ENCODE results near the gene DNAJC11.
A peak's percentile ranks its signal among the peaks of the same experiment; 100 is the strongest.
"Not testable (repeated sequence)": the region's sequence is repeated elsewhere in the genome, so short reads cannot be mapped to it uniquely, and the experiment has no call there.

The DNAJC11 gene

DNA sequence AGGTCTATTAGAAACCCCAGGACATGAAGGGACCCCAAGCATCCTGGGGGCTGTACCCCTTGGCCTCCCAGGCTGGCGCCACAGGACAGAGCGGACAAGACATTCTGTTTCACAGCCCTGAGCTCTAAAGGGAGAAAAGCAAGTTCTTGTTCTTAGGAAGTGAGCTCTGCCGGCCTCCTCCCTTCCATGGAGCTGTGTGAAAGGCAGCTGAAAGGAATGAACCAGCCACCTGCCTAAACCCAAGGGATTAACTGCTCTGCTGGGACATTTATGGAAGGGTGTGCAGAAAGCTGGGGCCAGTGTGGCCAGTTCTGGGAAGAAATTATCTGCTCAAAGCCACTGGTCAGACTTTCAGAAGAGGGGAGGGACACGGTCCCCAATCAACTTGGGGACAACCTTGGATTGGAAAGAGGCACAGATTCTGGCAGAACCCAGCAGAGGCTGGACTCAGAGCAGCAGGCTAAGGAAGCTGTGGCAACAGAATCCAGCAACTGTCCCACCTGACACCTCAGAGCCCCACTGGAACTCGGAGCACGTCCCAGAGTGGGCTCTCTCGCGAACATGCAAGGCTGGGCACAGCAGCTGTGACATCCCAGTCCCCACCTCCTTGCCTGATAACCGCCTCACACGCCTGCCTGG lies 101.1 kb downstream of the DNAJC11 start:
- H3K9ac ChIP-seq (ENCODE audit: low read depth in 1 of 2, low read length in 2 of 2), result peak overlapping the region; percentile 80 to 91
- peak overlapping the region; percentile 95 to 98 for H3K27ac ChIP-seq (ENCODE audit: low read depth in 2 of 2, low read length in 2 of 2)
- no peaks in the 10 kb centered on the region for H3K27me3 ChIP-seq (ENCODE audit: control insufficient read depth in 2 of 2, insufficient read depth in 2 of 2, low read length in 2 of 2)
- H3K9me3 ChIP-seq (ENCODE audit: control insufficient read depth in 2 of 2, low read length in 2 of 2), result no peaks in the 10 kb centered on the region
- H3K36me3 ChIP-seq (ENCODE audit: control insufficient read depth in 2 of 2, insufficient read depth in 2 of 2, low read length in 2 of 2), result peaks cover 18 to 28% of the 10 kb centered on the region in 2 donors
- H3K4me3 ChIP-seq (ENCODE audit: low read length in 2 of 2), result peak overlapping the region; percentile 81 to 89
- H3K4me1 ChIP-seq (ENCODE audit: control insufficient read depth in 2 of 2, insufficient read depth in 2 of 2, low read length in 2 of 2), result peaks cover 30 to 34% of the 10 kb centered on the region in 2 donors

- not testable (repeated sequence) for H3K27ac ChIP-seq (ENCODE audit: low read depth in 2 of 2, low read length in 2 of 2); H3K27me3 ChIP-seq (ENCODE audit: control insufficient read depth in 2 of 2, insufficient read depth in 2 of 2, low read length in 2 of 2); H3K9me3 ChIP-seq (ENCODE audit: control insufficient read depth in 2 of 2, low read length in 2 of 2)
- Histone ChIP-seq H3K4me1 (ENCODE audit: control insufficient read depth in 2 of 2, insufficient read depth in 2 of 2, low read length in 2 of 2) (peaks cover 30 to 34% of the 10 kb centered on the region in 2 donors), H3K9ac (ENCODE audit: low read depth in 1 of 2, low read length in 2 of 2) (peak overlapping the region in 1 of 2 donors; percentile 91), H3K36me3 (ENCODE audit: control insufficient read depth in 2 of 2, insufficient read depth in 2 of 2, low read length in 2 of 2) (peaks cover 24 to 33% of the 10 kb centered on the region in 2 donors), H3K4me3 (ENCODE audit: low read length in 2 of 2) (peak overlapping the region; percentile 81 to 89)
Measured at GRCh38 chr1:6599991-6600390, 101.6 kb downstream of the DNAJC11 start.

DNA sequence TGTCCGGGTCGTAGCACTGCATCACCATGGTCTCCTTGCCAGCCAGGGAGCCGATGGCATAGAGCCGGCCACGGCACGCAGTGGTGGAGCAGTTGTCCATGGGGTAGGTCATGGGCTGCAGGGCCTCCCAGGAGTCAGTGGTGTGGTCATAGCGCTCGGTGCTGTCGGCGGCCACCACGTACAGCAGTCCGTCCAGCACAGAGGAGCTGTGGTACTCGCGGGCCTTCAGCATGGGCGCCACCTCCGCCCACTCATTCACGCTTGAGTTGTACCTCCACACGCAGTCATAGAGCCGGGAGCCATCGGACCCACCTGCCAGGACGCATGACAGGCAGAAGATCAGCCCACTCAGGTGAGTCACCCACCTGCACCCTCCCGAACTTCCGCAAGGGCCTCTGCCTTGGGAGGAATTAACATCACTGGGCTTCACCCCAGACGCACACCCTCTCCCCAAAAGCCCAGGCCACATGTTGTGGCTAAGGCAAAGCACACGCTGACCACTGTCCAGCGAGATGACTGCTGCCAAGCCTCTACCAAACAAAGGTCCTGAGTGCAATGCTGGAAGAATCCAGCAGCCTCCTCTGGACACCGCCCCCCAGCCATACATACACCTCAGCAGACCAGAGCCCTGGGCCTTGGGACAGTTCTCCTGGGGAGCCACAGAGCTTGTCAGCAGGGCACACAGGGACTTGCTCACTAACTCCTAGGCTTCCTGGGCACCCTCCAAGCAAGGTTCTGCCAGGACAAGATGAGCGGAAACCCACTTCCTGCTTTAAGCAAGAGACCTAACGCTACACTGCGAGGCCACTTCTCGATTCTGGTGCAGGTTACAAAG lies 102.3 kb downstream of the DNAJC11 start:
- H3K27ac ChIP-seq (ENCODE audit: low read depth in 2 of 2, low read length in 2 of 2), result peak overlapping the region in 1 of 2 donors; percentile 52
- H3K4me1 ChIP-seq (ENCODE audit: control insufficient read depth in 2 of 2, insufficient read depth in 2 of 2, low read length in 2 of 2), result peaks cover 29 to 34% of the 10 kb centered on the region in 2 donors
- H3K4me3 ChIP-seq (ENCODE audit: low read length in 2 of 2), result peak overlapping the region; percentile 38 to 58
- no peaks in the 10 kb centered on the region for H3K27me3 ChIP-seq (ENCODE audit: control insufficient read depth in 2 of 2, insufficient read depth in 2 of 2, low read length in 2 of 2)
- peaks cover 28 to 35% of the 10 kb centered on the region in 2 donors for H3K36me3 ChIP-seq (ENCODE audit: control insufficient read depth in 2 of 2, insufficient read depth in 2 of 2, low read length in 2 of 2)
- peak overlapping the region in 1 of 2 donors; percentile 34 for H3K9ac ChIP-seq (ENCODE audit: low read depth in 1 of 2, low read length in 2 of 2)
- H3K9me3 ChIP-seq (ENCODE audit: control insufficient read depth in 2 of 2, low read length in 2 of 2), result no peaks in the 10 kb centered on the region

DNA sequence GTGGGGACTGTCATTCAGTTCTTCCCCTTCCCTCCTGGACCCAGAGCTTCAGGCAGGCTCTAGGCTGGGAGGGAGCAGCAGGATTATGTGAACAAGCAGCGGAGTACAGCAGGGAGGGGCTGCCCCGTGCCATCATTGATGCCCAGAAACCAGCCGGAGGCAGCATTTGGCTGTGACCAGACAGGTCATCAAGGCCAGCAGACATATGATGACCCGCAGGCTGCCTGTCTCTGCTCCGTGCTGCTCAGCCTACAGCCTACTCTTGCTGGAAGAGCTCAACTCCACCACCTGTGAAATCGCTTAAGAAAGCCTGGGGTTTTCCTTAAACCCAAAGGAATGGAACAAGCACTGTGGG lies 103.9 kb downstream of the DNAJC11 start:
- Histone ChIP-seq H3K9me3 (ENCODE audit: control insufficient read depth in 2 of 2, low read length in 2 of 2) (no peaks in the 10 kb centered on the region), H3K27me3 (ENCODE audit: control insufficient read depth in 2 of 2, insufficient read depth in 2 of 2, low read length in 2 of 2) (no peaks in the 10 kb centered on the region), H3K9ac (ENCODE audit: low read depth in 1 of 2, low read length in 2 of 2) (no peak overlapping the region), H3K36me3 (ENCODE audit: control insufficient read depth in 2 of 2, insufficient read depth in 2 of 2, low read length in 2 of 2) (peaks cover 43 to 50% of the 10 kb centered on the region in 2 donors), H3K4me1 (ENCODE audit: control insufficient read depth in 2 of 2, insufficient read depth in 2 of 2, low read length in 2 of 2) (peaks cover 23% of the 10 kb centered on the region in 2 donors), H3K27ac (ENCODE audit: low read depth in 2 of 2, low read length in 2 of 2) (no peak overlapping the region), H3K4me3 (ENCODE audit: low read length in 2 of 2) (no peak overlapping the region)

DNA sequence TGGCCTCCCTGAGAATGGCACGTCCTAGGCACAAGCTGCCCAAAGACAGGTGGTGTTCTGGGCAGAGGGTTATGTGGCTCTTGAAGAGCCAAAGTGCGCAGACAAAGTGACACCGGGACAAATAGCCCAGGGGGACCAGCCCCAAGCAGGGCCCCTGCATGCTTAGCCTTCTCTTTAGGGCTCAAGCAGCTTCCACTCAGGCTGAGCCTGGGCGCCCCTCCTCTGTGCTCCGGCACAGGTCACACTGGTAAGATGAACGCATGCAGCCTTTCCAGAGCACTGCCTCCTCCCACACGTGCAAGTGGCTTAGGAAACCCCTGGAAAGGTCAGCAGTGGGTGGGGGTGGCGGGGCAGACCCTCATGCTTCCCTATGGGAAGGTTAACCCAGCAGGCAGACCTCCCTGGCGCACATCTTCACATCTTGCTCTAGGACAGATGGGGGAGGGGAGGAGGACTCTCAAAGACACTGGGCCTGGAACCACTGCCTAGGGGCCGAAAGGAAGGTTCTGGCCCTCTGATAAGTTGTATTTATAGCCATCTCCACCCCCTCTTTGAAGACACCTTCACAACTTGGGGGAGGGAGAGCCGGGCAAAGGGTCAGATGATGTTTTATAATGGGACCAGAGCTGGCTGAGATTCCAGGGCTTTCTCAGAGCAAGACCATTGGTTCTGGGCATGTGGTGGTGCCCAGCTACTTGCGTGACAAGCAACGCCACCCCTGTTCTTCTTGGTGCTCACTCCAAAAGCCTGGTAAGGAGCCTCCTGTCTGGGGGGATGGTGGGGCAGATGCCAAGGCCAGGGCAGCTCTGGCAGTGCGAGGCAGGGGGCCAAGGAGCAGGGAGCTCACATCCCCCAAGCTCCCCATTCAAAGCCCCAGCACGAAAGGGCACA lies 104.5 kb downstream of the DNAJC11 start:
- no peak overlapping the region for H3K27ac ChIP-seq (ENCODE audit: low read depth in 2 of 2, low read length in 2 of 2)
- H3K9ac ChIP-seq (ENCODE audit: low read depth in 1 of 2, low read length in 2 of 2), result no peak overlapping the region
- no peaks in the 10 kb centered on the region for H3K27me3 ChIP-seq (ENCODE audit: control insufficient read depth in 2 of 2, insufficient read depth in 2 of 2, low read length in 2 of 2)
- no peak overlapping the region for H3K4me3 ChIP-seq (ENCODE audit: low read length in 2 of 2)
- H3K9me3 ChIP-seq (ENCODE audit: control insufficient read depth in 2 of 2, low read length in 2 of 2), result no peaks in the 10 kb centered on the region
- H3K36me3 ChIP-seq (ENCODE audit: control insufficient read depth in 2 of 2, insufficient read depth in 2 of 2, low read length in 2 of 2), result peaks cover 49 to 56% of the 10 kb centered on the region in 2 donors
- peaks cover 21 to 23% of the 10 kb centered on the region in 2 donors for H3K4me1 ChIP-seq (ENCODE audit: control insufficient read depth in 2 of 2, insufficient read depth in 2 of 2, low read length in 2 of 2)

GRCh38 chr1:6596351-6596750 lies 105.3 kb downstream of the DNAJC11 start:
- Histone ChIP-seq H3K27me3 (ENCODE audit: control insufficient read depth in 2 of 2, insufficient read depth in 2 of 2, low read length in 2 of 2) (no peaks in the 10 kb centered on the region), H3K4me3 (ENCODE audit: low read length in 2 of 2) (no peak overlapping the region), H3K9me3 (ENCODE audit: control insufficient read depth in 2 of 2, low read length in 2 of 2) (no peaks in the 10 kb centered on the region), H3K4me1 (ENCODE audit: control insufficient read depth in 2 of 2, insufficient read depth in 2 of 2, low read length in 2 of 2) (peaks cover 17 to 18% of the 10 kb centered on the region in 2 donors), H3K36me3 (ENCODE audit: control insufficient read depth in 2 of 2, insufficient read depth in 2 of 2, low read length in 2 of 2) (peaks cover 52 to 60% of the 10 kb centered on the region in 2 donors), H3K9ac (ENCODE audit: low read depth in 1 of 2, low read length in 2 of 2) (no peak overlapping the region), H3K27ac (ENCODE audit: low read depth in 2 of 2, low read length in 2 of 2) (no peak overlapping the region)

DNA sequence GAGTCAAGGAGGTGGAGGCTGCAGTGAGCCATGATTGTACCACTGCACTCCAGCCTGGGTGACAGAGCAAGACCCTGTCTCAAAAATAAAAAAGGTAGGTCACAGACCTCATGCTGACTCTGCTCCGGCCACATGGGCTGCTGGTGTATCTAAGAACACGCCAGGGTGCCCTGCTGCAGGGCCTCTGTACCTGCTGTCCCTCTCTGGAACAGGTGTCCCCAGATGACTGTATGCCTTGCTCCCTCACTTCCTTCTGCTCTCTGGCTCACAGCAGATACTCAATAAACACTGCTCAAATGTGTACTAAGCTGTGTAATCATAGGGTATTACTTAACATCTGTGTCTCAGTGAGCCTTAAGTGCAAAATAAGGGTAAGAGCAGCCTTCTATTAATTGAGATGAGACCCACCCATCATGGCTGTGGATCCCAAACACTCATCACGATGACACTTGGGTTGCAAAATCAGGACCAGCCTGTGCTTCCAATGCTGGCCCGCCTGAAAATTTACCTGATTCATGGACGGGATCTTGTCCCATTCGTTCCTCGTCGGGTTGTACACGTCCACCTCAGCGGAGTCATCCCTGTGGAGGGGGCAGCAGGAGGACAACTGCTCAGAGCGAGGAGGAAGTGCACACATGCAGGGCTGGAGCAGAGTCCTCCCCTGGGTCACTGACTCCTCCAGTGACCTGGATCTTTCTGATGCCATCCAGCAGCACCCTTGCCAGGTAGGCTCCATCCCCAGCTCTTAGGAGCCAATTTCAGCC lies 106.5 kb downstream of the DNAJC11 start:
- Histone ChIP-seq H3K36me3 (ENCODE audit: control insufficient read depth in 2 of 2, insufficient read depth in 2 of 2, low read length in 2 of 2) (peaks cover 57 to 60% of the 10 kb centered on the region in 2 donors), H3K9ac (ENCODE audit: low read depth in 1 of 2, low read length in 2 of 2) (no peak overlapping the region), H3K4me1 (ENCODE audit: control insufficient read depth in 2 of 2, insufficient read depth in 2 of 2, low read length in 2 of 2) (peaks cover 8 to 10% of the 10 kb centered on the region in 2 donors), H3K27ac (ENCODE audit: low read depth in 2 of 2, low read length in 2 of 2) (no peak overlapping the region), H3K27me3 (ENCODE audit: control insufficient read depth in 2 of 2, insufficient read depth in 2 of 2, low read length in 2 of 2) (no peaks in the 10 kb centered on the region), H3K9me3 (ENCODE audit: control insufficient read depth in 2 of 2, low read length in 2 of 2) (no peaks in the 10 kb centered on the region), H3K4me3 (ENCODE audit: low read length in 2 of 2) (no peak overlapping the region)

- Histone ChIP-seq H3K27me3 (ENCODE audit: control insufficient read depth in 2 of 2, insufficient read depth in 2 of 2, low read length in 2 of 2) (no peaks in the 10 kb centered on the region), H3K36me3 (ENCODE audit: control insufficient read depth in 2 of 2, insufficient read depth in 2 of 2, low read length in 2 of 2) (peaks cover 60 to 69% of the 10 kb centered on the region in 2 donors), H3K4me1 (ENCODE audit: control insufficient read depth in 2 of 2, insufficient read depth in 2 of 2, low read length in 2 of 2) (peaks cover under 1 to 2% of the 10 kb centered on the region in 2 donors), H3K27ac (ENCODE audit: low read depth in 2 of 2, low read length in 2 of 2) (no peak overlapping the region), H3K9ac (ENCODE audit: low read depth in 1 of 2, low read length in 2 of 2) (no peak overlapping the region), H3K9me3 (ENCODE audit: control insufficient read depth in 2 of 2, low read length in 2 of 2) (no peaks in the 10 kb centered on the region), H3K4me3 (ENCODE audit: low read length in 2 of 2) (no peak overlapping the region)
Measured at GRCh38 chr1:6593810-6594209, 107.8 kb downstream of the DNAJC11 start.

DNA sequence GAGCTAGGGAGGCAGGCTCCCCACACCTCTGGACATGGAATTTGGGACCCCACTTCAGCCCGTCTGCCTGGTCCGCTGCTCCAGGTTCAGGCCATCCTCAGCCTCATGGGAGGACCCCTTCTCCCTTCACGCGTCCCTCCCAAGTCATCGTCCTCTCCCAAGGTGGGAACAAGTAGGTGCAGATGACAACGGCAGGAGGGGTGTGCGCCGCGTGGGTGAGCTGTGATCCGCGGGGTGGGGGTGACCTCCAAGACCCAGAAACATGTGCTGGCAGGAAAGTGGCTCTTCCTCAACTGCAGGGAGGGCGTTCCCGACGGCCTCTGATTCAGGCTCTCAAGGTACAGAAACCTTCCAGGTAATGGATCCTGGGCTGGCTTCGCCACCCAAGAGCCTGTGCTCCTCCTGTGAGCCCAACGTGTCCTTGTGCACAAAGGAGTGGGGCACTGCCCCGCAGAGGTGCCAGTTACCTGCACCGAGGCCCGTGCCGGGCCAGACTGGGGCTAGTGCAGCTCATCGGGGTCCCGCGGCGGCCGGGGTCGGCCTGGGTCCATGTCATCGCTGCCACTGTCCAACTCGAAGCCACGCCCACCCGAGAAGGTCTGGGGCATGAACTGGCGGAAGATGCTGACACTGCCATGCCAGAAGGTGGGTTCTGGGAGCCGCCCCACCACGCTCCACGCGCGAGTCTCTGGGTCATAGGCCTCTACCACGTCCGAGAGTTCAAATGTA lies 108.6 kb downstream of the DNAJC11 start:
- Histone ChIP-seq H3K27ac (ENCODE audit: low read depth in 2 of 2, low read length in 2 of 2) (no peak overlapping the region), H3K4me3 (ENCODE audit: low read length in 2 of 2) (no peak overlapping the region), H3K9ac (ENCODE audit: low read depth in 1 of 2, low read length in 2 of 2) (no peak overlapping the region), H3K36me3 (ENCODE audit: control insufficient read depth in 2 of 2, insufficient read depth in 2 of 2, low read length in 2 of 2) (peaks cover 58 to 75% of the 10 kb centered on the region in 2 donors), H3K9me3 (ENCODE audit: control insufficient read depth in 2 of 2, low read length in 2 of 2) (no peaks in the 10 kb centered on the region), H3K4me1 (ENCODE audit: control insufficient read depth in 2 of 2, insufficient read depth in 2 of 2, low read length in 2 of 2) (peaks cover 2 to 5% of the 10 kb centered on the region in 2 donors), H3K27me3 (ENCODE audit: control insufficient read depth in 2 of 2, insufficient read depth in 2 of 2, low read length in 2 of 2) (no peaks in the 10 kb centered on the region)

All from mucosa of rectum (tissue), 2 donors.